ENCODE results near the gene ALG8. TPM values are rescaled to one million over a fixed set of nuclear protein-coding genes. Genes with fewer than 3 reads are reported as not detected.
A peak's percentile ranks its signal among the peaks of the same experiment; 100 is the strongest.

The ALG8 gene
- polyA plus RNA-seq (35.7 and 42.1 TPM in 2 replicates), polyA minus RNA-seq (32.1 and 33.7 TPM in 2 replicates)

DNA sequence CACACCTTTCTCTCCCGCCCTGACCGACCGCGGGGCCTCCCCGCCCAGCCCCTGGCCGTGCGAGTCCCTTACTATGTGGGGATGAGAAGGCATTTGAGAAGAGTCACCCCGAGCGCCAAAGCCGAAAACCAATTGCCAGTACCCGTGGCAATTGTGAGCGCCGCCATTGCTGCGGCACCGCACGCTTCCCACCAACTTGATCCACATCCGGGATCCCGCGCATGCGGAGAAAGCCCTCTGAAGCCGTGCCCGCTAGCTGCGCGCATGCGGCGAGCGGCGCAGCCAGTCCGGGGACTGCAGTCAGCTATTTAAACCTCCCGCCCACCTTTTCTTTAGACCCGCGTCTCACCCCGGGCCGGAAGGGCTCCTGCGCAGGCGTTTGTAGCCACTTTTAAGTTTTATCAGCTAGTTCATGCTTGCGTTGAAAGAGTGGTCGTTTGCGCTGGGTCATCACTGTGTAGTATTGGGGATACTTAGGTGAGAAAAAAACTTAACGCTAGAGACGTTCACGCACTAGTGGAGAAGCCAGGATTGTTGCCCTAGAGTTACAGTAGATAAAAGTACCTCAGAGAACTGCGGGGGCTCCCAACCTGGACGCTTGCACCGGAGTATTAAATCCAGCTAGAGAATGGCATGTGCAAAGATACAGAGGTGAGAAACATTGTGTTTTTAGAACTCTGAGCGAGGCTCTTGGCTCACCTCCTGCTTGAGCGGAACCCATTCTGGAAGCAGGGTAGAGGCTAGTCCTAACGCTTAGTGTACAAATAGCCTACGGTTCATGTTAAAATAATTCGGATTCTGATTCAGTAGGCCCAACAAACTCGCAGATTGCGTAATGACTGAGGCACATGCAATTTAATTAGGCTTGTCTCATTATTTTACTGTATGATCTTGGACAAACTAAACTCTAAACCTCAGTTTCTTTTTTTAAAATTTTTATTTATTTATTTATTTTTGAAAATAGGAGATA lies at the start of gene ALG8:
Gene ALG8, minus strand, starts transcription at position 205 of the 970 bp plus-strand sequence. Its CDS starts 38 bp downstream, at position 167.
- peaks cover 8% of the 10 kb centered on the region for H3K79me2 ChIP-seq (replicated peaks; ENCODE audit: insufficient read depth, low read length)
- no peaks in the 10 kb centered on the region for H3K9me2 ChIP-seq (ENCODE audit: insufficient read depth, low read length)
- peak within 1 kb of the TSS; percentile 81 for H2AFZ ChIP-seq (ENCODE audit: low read depth, low read length)
- H3K4me2 ChIP-seq (ENCODE audit: low read length): peak within 1 kb of the TSS; percentile 99
- no peak within 1 kb of the TSS for H3K27ac ChIP-seq (ENCODE audit: low read length)
- H3K27me3 ChIP-seq (ENCODE audit: insufficient read depth, low read depth, low read length): no peaks in the 10 kb centered on the region
- no peaks in the 10 kb centered on the region for H3K36me3 ChIP-seq (ENCODE audit: insufficient read depth, low read length)
- H3F3A ChIP-seq (ENCODE audit: insufficient read depth, low read length, poor library complexity, severe bottlenecking): no peaks in the 10 kb centered on the region
- H3K4me3 ChIP-seq (ENCODE audit: low read length): peak within 1 kb of the TSS; percentile 90
- no peaks in the 10 kb centered on the region for H3K9me3 ChIP-seq (ENCODE audit: low read length)
- H3K9ac ChIP-seq (ENCODE audit: low read length): peak within 1 kb of the TSS; percentile 61
- peak; percentile 47 for TF ChIP-seq RAD21 (conservative IDR thresholded peaks at IDR 0.05)
- TF ChIP-seq TAF1 (IDR thresholded peaks at IDR 0.05; ENCODE audit: low read depth): no peak
- peak; percentile 3 for TF ChIP-seq CTCF (IDR thresholded peaks at IDR 0.05; ENCODE audit: poor library complexity, severe bottlenecking)
- TF ChIP-seq, protein P1, sequence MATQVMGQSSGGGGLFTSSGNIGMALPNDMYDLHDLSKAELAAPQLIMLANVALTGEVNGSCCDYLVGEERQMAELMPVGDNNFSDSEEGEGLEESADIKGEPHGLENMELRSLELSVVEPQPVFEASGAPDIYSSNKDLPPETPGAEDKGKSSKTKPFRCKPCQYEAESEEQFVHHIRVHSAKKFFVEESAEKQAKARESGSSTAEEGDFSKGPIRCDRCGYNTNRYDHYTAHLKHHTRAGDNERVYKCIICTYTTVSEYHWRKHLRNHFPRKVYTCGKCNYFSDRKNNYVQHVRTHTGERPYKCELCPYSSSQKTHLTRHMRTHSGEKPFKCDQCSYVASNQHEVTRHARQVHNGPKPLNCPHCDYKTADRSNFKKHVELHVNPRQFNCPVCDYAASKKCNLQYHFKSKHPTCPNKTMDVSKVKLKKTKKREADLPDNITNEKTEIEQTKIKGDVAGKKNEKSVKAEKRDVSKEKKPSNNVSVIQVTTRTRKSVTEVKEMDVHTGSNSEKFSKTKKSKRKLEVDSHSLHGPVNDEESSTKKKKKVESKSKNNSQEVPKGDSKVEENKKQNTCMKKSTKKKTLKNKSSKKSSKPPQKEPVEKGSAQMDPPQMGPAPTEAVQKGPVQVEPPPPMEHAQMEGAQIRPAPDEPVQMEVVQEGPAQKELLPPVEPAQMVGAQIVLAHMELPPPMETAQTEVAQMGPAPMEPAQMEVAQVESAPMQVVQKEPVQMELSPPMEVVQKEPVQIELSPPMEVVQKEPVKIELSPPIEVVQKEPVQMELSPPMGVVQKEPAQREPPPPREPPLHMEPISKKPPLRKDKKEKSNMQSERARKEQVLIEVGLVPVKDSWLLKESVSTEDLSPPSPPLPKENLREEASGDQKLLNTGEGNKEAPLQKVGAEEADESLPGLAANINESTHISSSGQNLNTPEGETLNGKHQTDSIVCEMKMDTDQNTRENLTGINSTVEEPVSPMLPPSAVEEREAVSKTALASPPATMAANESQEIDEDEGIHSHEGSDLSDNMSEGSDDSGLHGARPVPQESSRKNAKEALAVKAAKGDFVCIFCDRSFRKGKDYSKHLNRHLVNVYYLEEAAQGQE (IDR thresholded peaks at IDR 0.05; ENCODE audit: borderline replicate concordance): no peak
- TF ChIP-seq EP300 (conservative IDR thresholded peaks at IDR 0.05; ENCODE audit: poor library complexity, severe bottlenecking): no peak
- peak; percentile 52 for TF ChIP-seq SMC3 (conservative IDR thresholded peaks at IDR 0.05; ENCODE audit: poor library complexity)
- TF ChIP-seq MXI1 (conservative IDR thresholded peaks at IDR 0.05; ENCODE audit: poor library complexity, severe bottlenecking): peak; percentile 100
- peak; percentile 67 for TF ChIP-seq POLR2AphosphoS5 (IDR thresholded peaks at IDR 0.05)
- no peak for TF ChIP-seq EZH2 (IDR thresholded peaks at IDR 0.05; ENCODE audit: borderline replicate concordance, insufficient read depth, low read length, poor library complexity, severe bottlenecking)
- H4K20me1 ChIP-seq (ENCODE audit: insufficient read depth): no peaks in the 10 kb centered on the region

- H3K4me2 ChIP-seq (ENCODE audit: low read length): peak within 1 kb of the TSS; percentile 78
- H3K9me3 ChIP-seq (ENCODE audit: low read length): no peaks in the 10 kb centered on the region
- H3K4me3 ChIP-seq (ENCODE audit: low read length): peak within 1 kb of the TSS; percentile 76
- no peaks in the 10 kb centered on the region for H3K27me3 ChIP-seq (ENCODE audit: insufficient read depth, low read depth, low read length)
- H3K27ac ChIP-seq (ENCODE audit: low read length): no peak within 1 kb of the TSS
- no peaks in the 10 kb centered on the region for H3K9me2 ChIP-seq (ENCODE audit: insufficient read depth, low read length)
- no peaks in the 10 kb centered on the region for H3K36me3 ChIP-seq (ENCODE audit: insufficient read depth, low read length)
- peak within 1 kb of the TSS; percentile 66 for H3K9ac ChIP-seq (ENCODE audit: low read length)
- H2AFZ ChIP-seq (ENCODE audit: low read depth, low read length): peak within 1 kb of the TSS; percentile 70
- H3K79me2 ChIP-seq (replicated peaks; ENCODE audit: insufficient read depth, low read length): peaks cover 14% of the 10 kb centered on the region
- TF ChIP-seq EZH2 (IDR thresholded peaks at IDR 0.05; ENCODE audit: borderline replicate concordance, insufficient read depth, low read length, poor library complexity, severe bottlenecking) (no peak), RAD21 (conservative IDR thresholded peaks at IDR 0.05) (peak; percentile 26), TAF1 (IDR thresholded peaks at IDR 0.05; ENCODE audit: low read depth) (peak; percentile 15), CTCF (IDR thresholded peaks at IDR 0.05; ENCODE audit: poor library complexity, severe bottlenecking) (no peak), EP300 (conservative IDR thresholded peaks at IDR 0.05; ENCODE audit: poor library complexity, severe bottlenecking) (no peak), POLR2AphosphoS5 (IDR thresholded peaks at IDR 0.05) (peak; percentile 14), MXI1 (conservative IDR thresholded peaks at IDR 0.05; ENCODE audit: poor library complexity, severe bottlenecking) (peak; percentile 54), SMC3 (conservative IDR thresholded peaks at IDR 0.05; ENCODE audit: poor library complexity) (peak; percentile 24)
- TF ChIP-seq, protein P1 (IDR thresholded peaks at IDR 0.05; ENCODE audit: borderline replicate concordance): no peak
- H3F3A ChIP-seq (ENCODE audit: insufficient read depth, low read length, poor library complexity, severe bottlenecking): no peaks in the 10 kb centered on the region
- no peaks in the 10 kb centered on the region for H4K20me1 ChIP-seq (ENCODE audit: insufficient read depth)
Observed at GRCh38 chr11:78188286-78189173, 49.1 kb upstream of the ALG8 start, which contains the start of the genes KCTD21 and USP35. TSS of gene KCTD21 (minus strand) at chr11:78188626. CDS start at chr11:78174554, 14,072 bp downstream. TSS of gene USP35 (plus strand) at chr11:78188919. CDS start at chr11:78196246, 7,327 bp downstream.
